ENCODE data around the gene S100A3. TPM values are rescaled to one million over a fixed set of nuclear protein-coding genes. Genes with fewer than 3 reads are reported as not detected.

Gene S100A3
- total RNA-seq, 2 donors from 2014 or later = 0.61 TPM; not detected in 1

GRCh38 chr1:153572569-153573015 lies 23.5 kb upstream of the S100A3 start:
- Histone ChIP-seq H3K4me1 (peaks cover 7% of the 10 kb centered on the region), H3K9me3 (no peaks in the 10 kb centered on the region), H3K4me3 (no peak overlapping the region), H3K27me3 (no peaks in the 10 kb centered on the region), H3K36me3 (no peaks in the 10 kb centered on the region), H3K27ac (peak overlapping the region; percentile 23), H3K9ac (ENCODE audit: low read depth in 2 of 2, low read length in 2 of 2) (no peak overlapping the region)
- intact Hi-C loops (cut with DNase I) = loop anchor here (5.0 to 10.0 kb wide), 3 partner anchors 50 to 182 kb away; no protein-coding TSS in a partner anchor
- DNase-seq = peak; percentile 92
- TF ChIP-seq, protein P1, sequence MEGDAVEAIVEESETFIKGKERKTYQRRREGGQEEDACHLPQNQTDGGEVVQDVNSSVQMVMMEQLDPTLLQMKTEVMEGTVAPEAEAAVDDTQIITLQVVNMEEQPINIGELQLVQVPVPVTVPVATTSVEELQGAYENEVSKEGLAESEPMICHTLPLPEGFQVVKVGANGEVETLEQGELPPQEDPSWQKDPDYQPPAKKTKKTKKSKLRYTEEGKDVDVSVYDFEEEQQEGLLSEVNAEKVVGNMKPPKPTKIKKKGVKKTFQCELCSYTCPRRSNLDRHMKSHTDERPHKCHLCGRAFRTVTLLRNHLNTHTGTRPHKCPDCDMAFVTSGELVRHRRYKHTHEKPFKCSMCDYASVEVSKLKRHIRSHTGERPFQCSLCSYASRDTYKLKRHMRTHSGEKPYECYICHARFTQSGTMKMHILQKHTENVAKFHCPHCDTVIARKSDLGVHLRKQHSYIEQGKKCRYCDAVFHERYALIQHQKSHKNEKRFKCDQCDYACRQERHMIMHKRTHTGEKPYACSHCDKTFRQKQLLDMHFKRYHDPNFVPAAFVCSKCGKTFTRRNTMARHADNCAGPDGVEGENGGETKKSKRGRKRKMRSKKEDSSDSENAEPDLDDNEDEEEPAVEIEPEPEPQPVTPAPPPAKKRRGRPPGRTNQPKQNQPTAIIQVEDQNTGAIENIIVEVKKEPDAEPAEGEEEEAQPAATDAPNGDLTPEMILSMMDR (IDR thresholded peaks at IDR 0.05) = peak; percentile 79

GRCh38 chr1:153571706-153572105 lies 22.6 kb upstream of the S100A3 start:
- intact Hi-C loops (cut with DNase I) = loop anchor here (5.0 to 10.0 kb wide), 3 partner anchors 51 to 183 kb away; no protein-coding TSS in a partner anchor
- H3K36me3 ChIP-seq = no peaks in the 10 kb centered on the region
- H3K4me3 ChIP-seq = no peak overlapping the region
- H3K27ac ChIP-seq = peak overlapping the region; percentile 23
- TF ChIP-seq, protein P1 (IDR thresholded peaks at IDR 0.05) = no peak
- H3K27me3 ChIP-seq = no peaks in the 10 kb centered on the region
- H3K4me1 ChIP-seq = peaks cover 16% of the 10 kb centered on the region
- H3K9ac ChIP-seq (ENCODE audit: low read depth in 2 of 2, low read length in 2 of 2) = no peak overlapping the region
- H3K9me3 ChIP-seq = no peaks in the 10 kb centered on the region
- DNase-seq = no peak

DNA sequence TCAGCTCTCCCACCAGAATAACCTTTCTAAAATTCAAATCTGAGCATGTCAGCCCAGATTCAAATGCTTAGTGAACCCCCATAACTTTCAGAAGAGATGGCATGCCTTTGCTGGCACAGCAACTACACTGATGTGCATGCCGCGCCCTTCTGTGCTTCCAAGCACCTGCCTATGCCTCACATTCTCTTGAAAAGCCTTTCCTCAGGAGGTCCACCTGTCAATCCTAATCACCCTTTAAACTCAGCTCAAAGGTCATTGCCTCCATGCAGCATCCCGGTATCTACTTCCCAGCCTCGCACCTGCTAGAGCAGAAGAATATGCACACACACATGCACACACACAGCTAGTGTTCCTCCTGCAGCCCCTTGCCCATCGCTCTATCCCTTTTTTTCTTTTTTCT lies 21.8 kb upstream of the S100A3 start:
- H3K4me1 ChIP-seq = peaks cover 22% of the 10 kb centered on the region
- intact Hi-C loops (cut with DNase I) = loop anchor here (5.0 to 10.0 kb wide), 3 partner anchors 51 to 184 kb away; no protein-coding TSS in a partner anchor

DNA sequence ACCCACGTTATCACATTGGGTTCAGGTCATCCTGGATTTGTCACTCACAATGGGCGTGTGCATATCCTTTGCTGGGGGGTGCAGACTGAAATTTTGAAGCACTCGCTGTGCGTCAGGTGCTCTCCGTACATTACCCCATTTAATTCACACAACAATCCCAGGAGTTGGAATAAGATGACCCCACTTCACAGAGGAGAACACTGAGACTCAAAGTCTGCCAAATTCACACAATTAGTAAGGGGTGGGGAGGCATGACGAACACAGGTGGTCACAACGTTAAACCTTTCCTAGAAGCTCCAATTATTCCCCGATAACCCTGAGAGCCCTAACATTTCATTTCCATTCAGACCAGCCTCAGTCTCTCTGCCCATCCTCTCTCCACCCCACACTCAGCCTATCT lies 20.4 kb upstream of the S100A3 start:
- intact Hi-C loops (cut with DNase I) = loop anchor here (2.0 to 10.0 kb wide), 2 partner anchors 59 to 215 kb away; partner anchors contain the start of gene S100A9
- TF ChIP-seq, protein P1 (IDR thresholded peaks at IDR 0.05) = no peak
- Histone ChIP-seq H3K4me3 (no peak overlapping the region), H3K27me3 (no peaks in the 10 kb centered on the region), H3K27ac (no peak overlapping the region), H3K36me3 (no peaks in the 10 kb centered on the region), H3K9ac (ENCODE audit: low read depth in 2 of 2, low read length in 2 of 2) (no peak overlapping the region), H3K4me1 (peaks cover 29% of the 10 kb centered on the region), H3K9me3 (no peaks in the 10 kb centered on the region)
- no peak for DNase-seq

More for the DNA sequence above, 21.8 kb upstream of the S100A3 start:
- Histone ChIP-seq H3K27ac (no peak overlapping the region), H3K9me3 (no peaks in the 10 kb centered on the region), H3K36me3 (no peaks in the 10 kb centered on the region), H3K27me3 (no peaks in the 10 kb centered on the region), H3K9ac (ENCODE audit: low read depth in 2 of 2, low read length in 2 of 2) (no peak overlapping the region), H3K4me3 (no peak overlapping the region)
- DNase-seq = no peak
- TF ChIP-seq, protein P1 (IDR thresholded peaks at IDR 0.05) = no peak

GRCh38 chr1:153568367-153569099 lies 19.5 kb upstream of the S100A3 start:
- Histone ChIP-seq H3K4me1 (peaks cover 29% of the 10 kb centered on the region), H3K4me3 (no peak overlapping the region), H3K36me3 (no peaks in the 10 kb centered on the region), H3K27me3 (no peaks in the 10 kb centered on the region), H3K27ac (peak overlapping the region; percentile 97), H3K9ac (ENCODE audit: low read depth in 2 of 2, low read length in 2 of 2) (peak overlapping the region; percentile 19 to 86), H3K9me3 (no peaks in the 10 kb centered on the region)
- TF ChIP-seq, protein P1 (IDR thresholded peaks at IDR 0.05) = peak; percentile 99
- intact Hi-C loops (cut with DNase I) = loop anchor here (1.0 to 10.0 kb wide), 3 partner anchors 34 to 214 kb away; partner anchors contain the start of gene S100A9
- DNase-seq = peak; percentile 93

All from colonic mucosa (tissue), 4 donors.